ENCODE data around the gene ST3GAL5.

The ST3GAL5 gene

GRCh38 chr2:85803704-85804425 lies 84.9 kb downstream of the ST3GAL5 start:
- peak; percentile 60 for DNase-seq

- peak; percentile 61 for DNase-seq
Measured at GRCh38 chr2:85802354-85803103, 86.3 kb downstream of the ST3GAL5 start.

GRCh38 chr2:85801871-85802270 lies 86.9 kb downstream of the ST3GAL5 start:
- DNase-seq: no peak

- peak; percentile 41 for DNase-seq
Measured at GRCh38 chr2:85800586-85800985, 88.2 kb downstream of the ST3GAL5 start.

GRCh38 chr2:85799215-85799956 lies 89.4 kb downstream of the ST3GAL5 start:
- DNase-seq: no peak

- DNase-seq: no peak
Measured at GRCh38 chr2:85797921-85798320, 90.9 kb downstream of the ST3GAL5 start.

GRCh38 chr2:85797263-85797660 lies 91.5 kb downstream of the ST3GAL5 start:
- DNase-seq: no peak

GRCh38 chr2:85796341-85797262 lies 92.2 kb downstream of the ST3GAL5 start:
- DNase-seq: peak; percentile 58

- DNase-seq: no peak
Measured at GRCh38 chr2:85796046-85796340, 92.8 kb downstream of the ST3GAL5 start.

- DNase-seq: no peak
Measured at GRCh38 chr2:85795331-85796045, 93.3 kb downstream of the ST3GAL5 start.

GRCh38 chr2:85794491-85795121 lies 94.2 kb downstream of the ST3GAL5 start:
- DNase-seq: peak; percentile 75

GRCh38 chr2:85794038-85794441 lies 94.8 kb downstream of the ST3GAL5 start:
- DNase-seq: no peak

- no peak for DNase-seq
Measured at GRCh38 chr2:85793584-85793983, 95.2 kb downstream of the ST3GAL5 start.

- peak; percentile 96 for DNase-seq
Measured at GRCh38 chr2:85792783-85793441, 95.9 kb downstream of the ST3GAL5 start.

GRCh38 chr2:85791704-85792565 lies 96.9 kb downstream of the ST3GAL5 start:
- DNase-seq: peak; percentile 22

- no peak for DNase-seq
Measured at GRCh38 chr2:85790499-85791188, 98.1 kb downstream of the ST3GAL5 start.

- DNase-seq: no peak
Measured at GRCh38 chr2:85790032-85790431, 98.8 kb downstream of the ST3GAL5 start.

GRCh38 chr2:85789271-85789670 lies 99.5 kb downstream of the ST3GAL5 start:
- no peak for DNase-seq

GRCh38 chr2:85788603-85789002 lies 100.2 kb downstream of the ST3GAL5 start:
- DNase-seq: no peak
